Measurements from ENCODE around the gene GSN. TPM values are rescaled to one million over a fixed set of nuclear protein-coding genes. Genes with fewer than 3 reads are reported as not detected.

GSN gene
- total and polyA plus RNA-seq, 2 of the 13 experiments (the other 11 are each of a cell fraction or from before 2014, with no cell fraction given), result 294 to 307 TPM

- no peak for ATAC-seq
Measured at GRCh38 chr9:121354141-121354540, 86.2 kb downstream of the GSN start.

GRCh38 chr9:121354762-121355161 is 86.8 kb downstream of the GSN start:
- POLR2A ChIA-PET, result no interaction called here
- TF ChIP-seq SALL2 (CRISPR knock-in tag; IDR thresholded peaks at IDR 0.05) (no peak), ELF4 (CRISPR knock-in tag; IDR thresholded peaks at IDR 0.05; ENCODE audit: borderline replicate concordance) (no peak), SRY (CRISPR knock-in tag; IDR thresholded peaks at IDR 0.05) (no peak), RBM39 (IDR thresholded peaks at IDR 0.05; ENCODE audit: low read depth, low read length, poor library complexity, severe bottlenecking) (no peak), SNAPC5 (CRISPR knock-in tag; IDR thresholded peaks at IDR 0.05; ENCODE audit: borderline replicate concordance) (no peak), NR2C2 (CRISPR knock-in tag; IDR thresholded peaks at IDR 0.05; ENCODE audit: borderline replicate concordance) (no peak), ZNF782 (CRISPR knock-in tag; IDR thresholded peaks at IDR 0.05; ENCODE audit: borderline replicate concordance) (no peak), ZNF3 (CRISPR knock-in tag; IDR thresholded peaks at IDR 0.05) (no peak)

More at GRCh38 chr9:121354141-121354540, 86.2 kb downstream of the GSN start:
- no peaks in the 10 kb centered on the region for H3K4me1 ChIP-seq (ENCODE audit: insufficient read depth, low read length)
- ChIA-PET POLR2A (no interaction called here), CTCF (ENCODE audit: low intra/inter-chr PET ratio, low total read pairs) (no interaction called here)
- H2AFZ ChIP-seq (ENCODE audit: low read length), result no peak overlapping the region
- intact Hi-C loops (cut with micrococcal nuclease; ENCODE audit: unreplicated experiment), result no loop called here
- WGBS (ENCODE audit: low lambda C conversion rate), result 78% methylated on average over 5 of the region's 5 CpGs
- in situ Hi-C loops (cut with HindIII; ENCODE audit: extremely low pct_ligation_motif_present, low pct_unique_long_range_greater_than_20kb), result no loop called here
- H3K27me3 ChIP-seq (ENCODE audit: control insufficient read depth in 1 of 2, insufficient read depth in 2 of 2, low read length in 2 of 2), result no peaks in the 10 kb centered on the region
- FAIRE-seq (no peak), DNase-seq (ENCODE audit: low spot score) (peak; percentile 3)
- no peak overlapping the region for H3K4me2 ChIP-seq (ENCODE audit: low read depth, low read length)
- BruUV-seq (replicated peaks), result no TSS peak
- H4K20me1 ChIP-seq (ENCODE audit: insufficient read depth, low read length), result peaks cover 3% of the 10 kb centered on the region; the same call in 1 of the 2 replicates
- H3K9ac ChIP-seq (ENCODE audit: insufficient read depth, low read depth, low read length), result no peak overlapping the region
- H3K36me3 ChIP-seq (replicated peaks in 1 of 2; ENCODE audit: control insufficient read depth in 1 of 2, insufficient read depth in 2 of 2, low read length in 2 of 2), result peaks cover 12 to 33% of the 10 kb centered on the region in 2 experiments
- H3K79me2 ChIP-seq (ENCODE audit: insufficient read depth, low read length), result peaks cover 6% of the 10 kb centered on the region
- H3K9me3 ChIP-seq (ENCODE audit: low read length), result no peaks in the 10 kb centered on the region
- no peak overlapping the region for H3K27ac ChIP-seq (ENCODE audit: extremely low read length, insufficient read depth, low read length)
- TF ChIP-seq NFE2L2 (IDR thresholded peaks at IDR 0.05; ENCODE audit: low read length) (no peak), ZBTB39 (CRISPR knock-in tag; IDR thresholded peaks at IDR 0.05) (no peak), NR2F6 (IDR thresholded peaks at IDR 0.05) (0 out of 2 replicates have a peak, but pooled peaks have one; percentile 9), NR2F6 (CRISPR knock-in tag; IDR thresholded peaks at IDR 0.05) (no peak)
- H3K4me3 ChIP-seq (replicated peaks in 1 of 3; ENCODE audit: insufficient read depth in 1 of 3, low read depth in 2 of 3, low read length in 3 of 3), result no peak overlapping the region

More at GRCh38 chr9:121354762-121355161, 86.8 kb downstream of the GSN start:
- in situ Hi-C loops (cut with HindIII; ENCODE audit: extremely low pct_ligation_motif_present, low pct_unique_long_range_greater_than_20kb) (no loop called here), intact Hi-C loops (cut with micrococcal nuclease; ENCODE audit: unreplicated experiment) (no loop called here)
- peaks cover 3% of the 10 kb centered on the region; the same call in 1 of the 2 replicates for H4K20me1 ChIP-seq (ENCODE audit: insufficient read depth, low read length)
- H2AFZ ChIP-seq (ENCODE audit: low read length), result no peak overlapping the region
- 93% methylated on average over 5 of the region's 5 CpGs for WGBS (ENCODE audit: low lambda C conversion rate)
- H3K9ac ChIP-seq (ENCODE audit: insufficient read depth, low read depth, low read length), result no peak overlapping the region
- BruUV-seq (replicated peaks), result no TSS peak
- H3K27me3 ChIP-seq (ENCODE audit: control insufficient read depth in 1 of 2, insufficient read depth in 2 of 2, low read length in 2 of 2), result no peaks in the 10 kb centered on the region
- no peak overlapping the region for H3K27ac ChIP-seq (ENCODE audit: extremely low read length, insufficient read depth, low read length)
- no peaks in the 10 kb centered on the region for H3K4me1 ChIP-seq (ENCODE audit: insufficient read depth, low read length)
- ATAC-seq (no peak), DNase-seq (ENCODE audit: low spot score) (no peak), FAIRE-seq (no peak)
- no peak overlapping the region for H3K4me3 ChIP-seq (replicated peaks in 1 of 3; ENCODE audit: insufficient read depth in 1 of 3, low read depth in 2 of 3, low read length in 3 of 3)
- H3K79me2 ChIP-seq (ENCODE audit: insufficient read depth, low read length), result peaks cover 7% of the 10 kb centered on the region
- CTCF ChIA-PET (ENCODE audit: low intra/inter-chr PET ratio, low total read pairs), result no interaction called here
- no peaks in the 10 kb centered on the region for H3K9me3 ChIP-seq (ENCODE audit: low read length)
- H3K4me2 ChIP-seq (ENCODE audit: low read depth, low read length), result no peak overlapping the region
- H3K36me3 ChIP-seq (replicated peaks in 1 of 2; ENCODE audit: control insufficient read depth in 1 of 2, insufficient read depth in 2 of 2, low read length in 2 of 2), result peaks cover 11 to 30% of the 10 kb centered on the region in 2 experiments

All from HepG2 (cell line).